ENCODE data around the gene TCAIM.
"Not testable (repeated sequence)": the region's sequence is repeated elsewhere in the genome, so short reads cannot be mapped to it uniquely, and the experiment has no call there.

TCAIM gene
- total RNA-seq = 11.6 to 17.3 reads per million in 2 donors

- DNase-seq = peak; percentile 97
Measured at GRCh38 chr3:44338010-44338827, at the start of gene TCAIM. Gene TCAIM, plus strand, starts transcription at chr3:44338766. Its CDS starts 16,017 bp downstream, at chr3:44354783.

DNA sequence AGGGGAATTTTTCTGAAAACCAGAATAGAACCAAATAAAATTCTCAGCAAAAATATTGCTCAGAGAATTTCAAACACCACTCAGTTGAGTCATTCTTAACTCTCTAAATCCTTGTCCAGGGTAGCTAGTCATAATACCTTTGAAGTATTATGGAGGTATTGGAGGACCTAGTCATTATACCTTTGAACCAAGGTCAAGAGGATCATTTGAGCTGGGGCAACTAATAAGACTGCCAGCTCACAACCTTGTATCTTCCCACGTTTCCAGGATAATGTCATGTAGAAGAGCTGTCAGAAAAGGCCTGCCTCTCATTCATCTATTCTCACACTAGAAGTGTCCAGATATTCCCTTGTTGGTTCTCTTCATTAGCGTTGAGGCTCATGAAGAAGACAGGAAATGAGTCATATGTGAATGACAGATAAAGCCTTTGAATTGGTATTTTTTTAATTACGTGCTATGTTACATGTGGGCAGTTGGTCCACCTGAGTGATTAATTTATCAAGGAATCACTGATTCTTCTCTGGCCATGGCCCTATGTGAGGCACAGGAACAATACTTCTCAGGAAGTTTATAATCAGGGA is 48.6 kb upstream of the TCAIM start:
- DNase-seq = no peak

- no peak for DNase-seq
Measured at GRCh38 chr3:44292276-44292675, 46.3 kb upstream of the TCAIM start.

DNA sequence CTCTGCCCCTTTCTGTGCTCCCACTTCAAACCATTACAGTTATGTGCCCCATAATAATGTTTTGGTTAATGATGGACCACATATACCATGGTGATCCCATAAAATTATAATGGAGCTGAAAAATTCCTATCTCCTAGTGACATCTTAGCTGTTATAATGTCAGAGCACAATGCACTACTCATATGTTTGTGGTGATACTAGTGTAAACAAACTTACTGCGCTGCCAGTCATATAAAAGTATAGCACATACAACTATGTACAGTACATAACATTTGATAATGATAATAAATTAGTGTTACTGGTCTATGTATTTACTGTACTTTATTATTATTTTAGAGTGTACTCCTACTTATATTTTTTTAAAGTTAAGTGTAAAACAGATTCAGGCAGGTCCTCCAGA is 45.6 kb upstream of the TCAIM start:
- no peak for DNase-seq

DNA sequence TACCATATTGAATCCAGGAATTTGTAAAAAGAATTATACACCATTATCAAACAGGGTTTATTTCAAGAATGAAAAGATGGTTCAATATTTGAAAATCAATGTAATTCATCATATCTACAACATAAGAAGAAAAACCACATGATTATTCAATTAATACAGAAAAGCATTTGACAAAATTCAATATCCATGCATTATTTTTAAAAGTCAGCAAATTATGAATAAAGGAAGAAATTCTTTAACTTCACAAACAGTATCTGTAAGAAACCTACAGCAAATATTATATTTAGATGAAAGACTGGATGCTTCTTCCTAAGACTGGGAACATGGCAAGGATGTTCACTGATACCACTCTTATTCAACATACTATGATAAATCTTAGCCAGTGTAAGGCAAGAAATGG is 41.3 kb upstream of the TCAIM start:
- no peak for DNase-seq

GRCh38 chr3:44301746-44302145 is 36.8 kb upstream of the TCAIM start:
- no peak for DNase-seq

DNA sequence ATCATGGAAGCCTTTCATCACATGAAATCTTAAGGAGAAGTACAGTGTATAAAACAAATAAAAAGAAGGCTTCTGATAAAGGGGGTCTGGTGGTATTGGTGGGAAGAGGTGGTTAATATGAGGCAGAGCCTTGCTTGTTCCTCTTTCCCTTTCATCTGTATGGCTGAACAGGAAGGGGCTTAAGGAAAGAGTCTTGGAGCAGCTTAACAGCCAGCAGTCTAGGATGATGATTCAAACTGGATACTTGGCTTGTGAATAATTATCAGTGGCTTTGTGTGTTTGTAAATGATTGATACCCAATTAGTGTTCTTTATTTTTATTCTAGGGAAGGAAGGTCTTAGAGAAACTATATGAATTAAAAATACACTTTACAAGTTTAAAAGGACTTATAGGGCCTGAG is 29.1 kb upstream of the TCAIM start:
- DNase-seq = no peak

- DNase-seq = no peak
Measured at GRCh38 chr3:44318891-44319311, 19.7 kb upstream of the TCAIM start.

GRCh38 chr3:44321335-44321734 is 17.2 kb upstream of the TCAIM start:
- DNase-seq = no peak

- DNase-seq = peak; percentile 41
Measured at GRCh38 chr3:44323341-44323955, 15.1 kb upstream of the TCAIM start.

DNA sequence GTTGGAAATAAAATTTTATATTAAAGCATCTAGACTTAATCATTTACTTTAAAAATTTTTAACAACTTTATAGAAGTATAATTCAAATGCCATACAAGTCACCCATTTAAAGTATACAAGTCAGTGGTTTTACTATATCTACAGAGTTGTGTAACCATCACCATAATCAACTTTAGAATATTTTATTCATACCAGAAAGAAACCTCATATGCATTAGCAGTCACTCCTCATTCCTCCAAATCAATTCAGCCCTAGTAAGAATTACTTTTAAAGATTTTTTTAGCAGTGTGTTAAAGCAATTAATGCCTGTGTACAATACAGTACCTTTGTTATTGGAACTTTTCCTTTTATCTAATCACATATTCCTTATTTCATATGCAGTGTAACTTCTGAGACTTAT is 14.0 kb upstream of the TCAIM start:
- DNase-seq = no peak

GRCh38 chr3:44326019-44326418 is 12.5 kb upstream of the TCAIM start:
- DNase-seq = no peak

- no peak for DNase-seq
Measured at GRCh38 chr3:44326515-44326914, 12.1 kb upstream of the TCAIM start.

DNA sequence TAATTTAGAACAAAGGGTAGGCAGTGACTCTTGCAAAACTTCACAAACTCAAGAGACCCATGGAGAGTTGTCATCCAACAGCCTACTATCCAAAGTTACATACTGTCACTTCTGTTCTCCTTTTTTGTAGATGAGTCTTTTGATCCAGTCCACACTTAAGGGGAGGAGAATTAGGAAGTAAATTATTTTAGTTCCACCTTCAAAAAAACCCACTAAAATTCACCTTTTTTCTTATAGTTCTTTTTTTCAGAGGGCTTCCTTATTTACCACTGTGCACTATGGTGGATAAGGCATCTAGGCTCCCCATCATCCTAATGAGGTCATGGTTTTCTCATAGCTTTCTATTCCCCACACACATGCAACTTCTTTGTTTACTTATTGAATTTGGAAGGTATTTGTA is 8.6 kb upstream of the TCAIM start:
- DNase-seq = no peak

GRCh38 chr3:44330444-44330843 is 8.1 kb upstream of the TCAIM start:
- DNase-seq = no peak

- no peak for DNase-seq
Measured at GRCh38 chr3:44334326-44334725, 4.2 kb upstream of the TCAIM start.

- DNase-seq = no peak
Measured at GRCh38 chr3:44337248-44337785, 1.2 kb upstream of the TCAIM start.

DNA sequence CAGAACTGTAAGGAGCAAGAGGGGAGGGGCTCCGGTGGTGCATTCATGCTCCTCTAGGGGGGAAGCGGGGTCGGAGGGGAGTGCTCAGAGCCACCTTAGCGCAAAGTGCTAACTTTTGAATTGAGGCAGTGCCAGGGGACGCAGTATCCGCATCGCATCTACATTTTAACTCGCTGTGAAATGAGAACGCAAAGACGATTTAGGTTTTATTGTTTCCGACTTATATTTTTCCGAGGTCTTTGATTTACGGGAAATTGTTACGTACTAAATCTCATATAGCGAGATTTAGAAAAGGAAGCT is 212 bp downstream of the TCAIM start:
- no peak for DNase-seq

DNA sequence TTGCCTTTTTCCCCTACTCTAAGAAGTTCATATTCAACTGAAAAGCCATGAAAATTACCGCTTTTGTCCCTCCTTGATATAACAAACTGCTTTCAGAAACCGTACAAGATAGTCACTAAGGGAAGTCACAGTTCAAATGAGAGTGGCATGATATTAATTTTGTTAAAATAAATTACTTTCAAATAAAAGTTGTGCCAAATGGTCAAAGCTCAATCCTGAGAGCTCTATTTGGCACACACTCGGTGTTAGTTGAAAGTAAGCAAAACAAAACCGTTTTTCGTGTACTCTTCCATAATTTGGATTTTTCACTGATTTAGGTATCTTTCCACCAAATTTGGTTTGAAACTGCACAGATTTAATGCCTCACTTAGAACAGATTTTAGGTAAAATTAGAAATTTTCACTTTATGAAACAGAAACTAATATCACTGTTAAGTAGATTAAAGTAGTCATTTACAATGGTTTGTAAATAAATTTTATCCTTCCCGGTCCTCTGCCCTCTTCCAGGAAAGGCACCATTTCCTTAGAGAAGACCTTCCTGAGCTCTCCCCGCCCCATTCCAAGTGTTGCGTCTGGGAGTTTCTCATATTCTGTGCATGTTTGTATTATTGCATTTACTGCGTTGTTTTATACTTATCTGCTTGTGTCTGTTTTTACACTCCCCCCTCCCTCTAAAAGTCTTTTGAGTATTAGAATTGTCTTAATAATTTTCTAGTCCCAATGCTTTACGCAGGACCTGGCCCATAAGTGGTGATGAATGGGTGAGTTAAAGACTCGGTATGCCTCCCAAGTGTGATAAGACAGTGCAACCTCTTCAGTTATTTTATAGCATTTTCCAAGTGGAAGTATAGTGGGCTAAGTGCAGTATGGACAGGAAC is 853 bp downstream of the TCAIM start:
- no peak for DNase-seq

GRCh38 chr3:44340058-44340395 is 1.5 kb downstream of the TCAIM start:
- DNase-seq = no peak

GRCh38 chr3:44342176-44342790 is 3.7 kb downstream of the TCAIM start:
- no peak for DNase-seq

DNA sequence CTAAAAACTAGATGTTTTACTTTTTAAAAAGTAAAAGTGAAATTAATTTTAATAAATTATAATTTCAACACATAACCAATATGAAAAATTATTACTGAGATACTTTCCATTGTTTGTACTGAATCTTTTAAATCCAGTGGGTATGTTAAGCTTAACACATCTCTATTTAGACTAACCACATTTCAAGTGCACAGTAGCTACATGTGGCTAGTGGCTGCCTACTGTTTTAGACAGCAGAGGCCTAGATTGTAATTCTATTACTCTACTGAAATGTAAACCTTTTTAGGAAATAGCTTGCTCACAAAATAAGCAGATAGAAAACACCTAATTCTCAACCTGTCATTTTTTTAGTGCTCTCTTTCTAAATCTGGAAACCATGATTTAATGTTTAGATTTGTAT is 4.9 kb downstream of the TCAIM start:
- no peak for DNase-seq

DNA sequence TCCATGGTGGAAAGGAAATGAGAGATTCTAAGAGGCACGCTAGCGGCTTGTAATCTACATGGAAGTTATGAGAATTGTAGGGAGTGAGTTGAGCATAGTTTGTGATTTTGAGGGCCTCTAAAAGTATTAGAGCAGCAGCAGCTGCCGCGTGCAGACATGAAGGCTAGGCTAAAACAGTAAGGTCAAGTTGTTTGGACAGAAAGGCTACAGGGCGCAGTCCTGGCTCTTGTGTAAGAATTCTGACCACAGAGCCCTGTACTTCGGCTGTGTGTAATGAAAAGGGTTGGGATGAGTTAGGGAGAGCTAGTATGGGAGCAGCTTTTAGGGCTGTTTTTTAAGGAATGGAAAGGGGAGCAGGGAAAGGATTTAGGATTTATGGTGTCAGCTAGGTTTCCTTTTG is 8.0 kb downstream of the TCAIM start:
- DNase-seq = not testable (repeated sequence)

All from T-helper 9 cell (primary cell).